NCI-H2196 (cell line): ENCODE results near the gene NDUFAF3.
"Not testable (repeated sequence)": the region's sequence is repeated elsewhere in the genome, so short reads cannot be mapped to it uniquely, and the experiment has no call there.

Source experiments
- DNase-seq: peaks from one replicate; lab custom pipeline; 2025; ENCODE audit not compliant: unreplicated experiment; lab: John Stamatoyannopoulos, UW

NDUFAF3 gene

DNA sequence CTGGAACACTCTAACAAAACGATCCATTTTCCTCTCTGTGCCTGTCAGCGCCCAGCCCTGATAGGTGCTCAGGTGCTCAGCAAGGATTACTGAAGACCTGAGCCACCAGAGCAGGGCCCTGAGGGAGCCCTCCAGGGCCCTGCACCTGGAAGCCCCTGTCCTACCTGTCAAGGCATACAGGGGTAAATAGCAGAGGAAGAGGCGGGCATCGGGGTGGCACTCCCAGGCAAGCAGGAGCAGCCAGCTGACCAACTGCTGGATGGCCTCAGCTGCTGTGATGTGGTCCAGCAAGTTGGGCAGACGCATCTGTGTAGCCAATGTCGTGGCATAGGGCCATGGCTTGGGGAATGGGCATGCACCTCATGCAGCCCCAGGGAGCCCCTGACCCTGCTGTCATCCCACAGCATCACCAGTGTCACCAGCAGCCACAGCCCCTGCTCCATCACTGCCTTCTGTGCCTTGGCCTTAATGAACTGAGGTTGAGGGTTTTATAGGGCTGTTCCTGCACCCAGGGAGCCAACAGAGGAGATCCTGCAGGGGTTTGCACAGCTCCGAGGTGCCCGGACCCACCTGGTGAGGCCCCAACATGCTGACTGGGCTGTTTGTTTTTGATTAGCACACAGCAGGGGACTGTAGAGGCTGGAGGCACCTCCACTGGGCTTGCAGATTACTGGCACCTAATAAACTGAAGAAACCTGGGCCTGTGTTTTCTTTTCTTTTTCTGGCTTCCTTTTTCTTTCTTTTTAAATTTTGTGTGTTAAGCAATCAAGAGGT lies 22.6 kb upstream of the NDUFAF3 start:
- no peak for DNase-seq

DNA sequence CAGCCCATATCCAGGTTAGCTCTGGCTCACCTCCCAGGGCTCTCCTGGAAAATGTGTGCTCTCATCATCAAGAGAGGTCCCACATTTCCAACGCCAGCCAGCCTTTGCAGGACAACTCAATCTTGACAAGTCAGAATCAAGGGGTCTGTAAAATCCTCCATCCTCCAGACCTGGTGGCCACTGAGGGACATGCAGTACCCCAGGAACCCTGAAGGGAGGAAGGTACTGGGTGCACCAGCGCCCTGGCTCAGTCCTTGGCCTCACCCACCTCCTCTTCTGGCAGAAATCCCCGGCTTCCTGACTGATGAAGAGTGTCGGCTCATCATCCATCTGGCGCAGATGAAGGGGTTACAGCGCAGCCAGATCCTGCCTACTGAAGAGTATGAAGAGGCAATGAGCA lies 20.8 kb upstream of the NDUFAF3 start:
- DNase-seq = no peak

GRCh38 chr3:49004352-49005302 lies 17.3 kb upstream of the NDUFAF3 start:
- DNase-seq = peak; percentile 36

GRCh38 chr3:49005303-49005680 lies 16.6 kb upstream of the NDUFAF3 start:
- no peak for DNase-seq

GRCh38 chr3:49005998-49006397 lies 15.9 kb upstream of the NDUFAF3 start:
- DNase-seq = no peak

- no peak for DNase-seq
Measured at GRCh38 chr3:49006408-49007067, 15.4 kb upstream of the NDUFAF3 start.

DNA sequence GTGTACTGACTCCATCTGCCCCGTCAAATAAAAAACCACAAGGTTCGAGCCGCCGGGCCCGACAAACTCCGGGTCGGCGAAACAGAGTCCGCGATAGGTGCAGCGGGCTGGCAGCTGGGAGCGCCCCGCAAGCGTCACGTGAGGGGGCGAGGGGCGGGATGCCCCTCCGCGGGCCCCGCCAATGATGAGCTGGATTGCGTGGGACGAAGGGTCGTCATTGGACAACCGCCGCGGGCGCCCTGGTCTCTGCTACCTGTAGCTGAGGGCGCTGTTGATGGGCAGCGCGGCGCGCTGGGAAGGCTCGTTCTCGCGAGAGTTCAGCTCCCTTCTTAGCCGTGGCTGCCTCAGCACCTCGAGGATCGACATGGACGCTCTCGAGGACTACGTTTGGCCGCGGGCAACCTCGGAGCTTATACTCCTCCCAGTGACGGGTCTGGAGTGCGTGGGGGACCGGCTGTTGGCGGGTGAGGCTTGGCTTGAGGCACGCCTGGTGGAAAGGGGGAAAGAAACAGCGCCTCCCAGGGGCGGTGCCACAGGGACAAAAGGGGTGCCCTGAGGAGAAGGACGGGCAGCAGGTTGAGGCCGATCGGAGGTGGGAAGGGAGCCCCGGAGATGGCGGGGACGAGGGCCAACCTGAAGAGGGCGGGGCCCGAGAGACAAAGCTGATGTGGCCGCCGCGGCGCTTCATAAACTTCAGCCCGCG lies 14.7 kb upstream of the NDUFAF3 start, which contains the start of gene WDR6:
WDR6 (plus strand) TSS at position 324 of the 703 bp plus-strand sequence; CDS start at position 365, 41 bp downstream.
- DNase-seq = peak; percentile 88

DNA sequence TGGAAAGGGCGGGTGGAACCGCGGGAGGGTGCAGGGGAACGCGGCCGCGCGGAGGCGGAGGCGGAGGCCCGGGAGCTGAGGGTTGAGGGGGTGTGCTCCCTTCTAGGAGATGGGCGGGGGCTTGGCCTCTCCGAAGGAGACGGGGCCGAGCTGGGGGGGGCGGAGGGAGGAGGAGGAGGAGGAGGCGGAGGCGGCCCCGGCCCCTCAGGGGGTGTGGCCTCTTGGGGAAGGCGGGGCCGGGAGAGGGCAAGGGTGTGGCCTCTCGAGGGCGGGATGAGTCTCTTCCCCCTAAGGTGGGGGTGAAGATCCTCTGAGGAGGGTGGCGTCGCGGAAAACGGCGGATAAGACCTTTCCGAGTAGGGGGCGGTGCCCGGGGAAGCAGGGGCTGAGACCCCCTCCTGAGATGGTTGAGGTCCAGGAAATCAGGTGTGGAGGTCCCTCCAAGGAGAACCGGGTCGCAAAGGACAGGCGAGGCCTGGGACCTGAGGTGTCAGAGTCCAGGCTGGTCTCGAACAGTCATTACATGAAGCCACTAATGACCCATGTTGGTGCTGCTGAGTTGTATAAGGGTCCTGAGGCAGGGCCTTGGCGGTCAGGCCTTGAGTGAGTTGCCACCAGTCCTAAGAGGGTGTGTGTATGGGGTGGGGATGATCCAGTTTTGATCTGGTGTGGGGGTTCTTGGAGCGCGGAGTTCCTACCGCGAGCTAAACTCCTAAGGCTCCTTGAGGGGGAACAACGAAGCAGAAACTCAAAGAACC lies 14.0 kb upstream of the NDUFAF3 start:
- peak; percentile 78 for DNase-seq

- not testable (repeated sequence) for DNase-seq
Measured at GRCh38 chr3:49008627-49009026, 13.3 kb upstream of the NDUFAF3 start.

GRCh38 chr3:49009396-49009795 lies 12.5 kb upstream of the NDUFAF3 start:
- DNase-seq = no peak

- DNase-seq = no peak
Measured at GRCh38 chr3:49012441-49013017, 9.4 kb upstream of the NDUFAF3 start.

DNA sequence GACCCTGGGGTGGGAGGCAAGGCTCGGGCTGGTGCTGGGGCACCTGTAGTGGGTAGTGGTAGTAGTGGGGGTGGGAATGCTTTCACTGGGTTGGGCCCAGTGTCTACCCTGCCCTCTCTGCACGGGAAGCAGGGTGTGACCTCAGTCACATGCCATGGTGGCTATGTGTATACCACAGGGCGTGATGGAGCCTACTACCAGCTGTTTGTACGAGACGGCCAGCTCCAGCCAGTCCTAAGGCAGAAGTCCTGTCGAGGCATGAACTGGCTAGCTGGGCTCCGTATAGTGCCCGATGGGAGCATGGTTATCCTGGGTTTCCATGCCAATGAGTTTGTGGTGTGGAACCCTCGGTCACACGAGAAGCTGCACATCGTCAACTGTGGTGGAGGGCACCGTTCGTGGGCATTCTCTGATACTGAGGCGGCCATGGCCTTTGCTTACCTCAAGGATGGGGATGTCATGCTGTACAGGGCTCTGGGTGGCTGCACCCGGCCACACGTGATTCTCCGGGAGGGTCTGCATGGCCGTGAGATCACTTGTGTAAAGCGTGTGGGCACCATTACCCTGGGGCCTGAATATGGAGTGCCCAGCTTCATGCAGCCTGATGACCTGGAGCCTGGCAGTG lies 8.7 kb upstream of the NDUFAF3 start:
- no peak for DNase-seq

GRCh38 chr3:49013738-49014660 lies 7.9 kb upstream of the NDUFAF3 start:
- peak; percentile 45 for DNase-seq

DNA sequence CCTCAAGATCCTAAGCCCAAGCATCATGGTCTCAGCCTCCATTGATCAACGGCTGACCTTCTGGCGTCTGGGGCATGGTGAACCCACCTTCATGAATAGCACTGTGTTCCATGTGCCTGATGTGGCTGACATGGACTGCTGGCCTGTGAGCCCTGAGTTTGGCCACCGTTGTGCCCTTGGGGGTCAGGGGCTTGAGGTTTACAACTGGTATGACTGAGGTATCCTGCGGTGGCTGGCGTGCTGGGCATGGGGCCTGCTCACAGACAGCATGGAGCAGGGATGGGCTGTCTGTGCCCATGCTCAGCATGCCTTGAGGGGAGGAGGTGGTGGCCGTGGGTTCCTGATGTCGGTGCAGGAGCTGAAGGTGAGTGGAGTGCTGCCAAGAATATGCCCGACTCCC lies 6.8 kb upstream of the NDUFAF3 start:
- DNase-seq = no peak

- DNase-seq = no peak
Measured at GRCh38 chr3:49015765-49016164, 6.2 kb upstream of the NDUFAF3 start.

DNA sequence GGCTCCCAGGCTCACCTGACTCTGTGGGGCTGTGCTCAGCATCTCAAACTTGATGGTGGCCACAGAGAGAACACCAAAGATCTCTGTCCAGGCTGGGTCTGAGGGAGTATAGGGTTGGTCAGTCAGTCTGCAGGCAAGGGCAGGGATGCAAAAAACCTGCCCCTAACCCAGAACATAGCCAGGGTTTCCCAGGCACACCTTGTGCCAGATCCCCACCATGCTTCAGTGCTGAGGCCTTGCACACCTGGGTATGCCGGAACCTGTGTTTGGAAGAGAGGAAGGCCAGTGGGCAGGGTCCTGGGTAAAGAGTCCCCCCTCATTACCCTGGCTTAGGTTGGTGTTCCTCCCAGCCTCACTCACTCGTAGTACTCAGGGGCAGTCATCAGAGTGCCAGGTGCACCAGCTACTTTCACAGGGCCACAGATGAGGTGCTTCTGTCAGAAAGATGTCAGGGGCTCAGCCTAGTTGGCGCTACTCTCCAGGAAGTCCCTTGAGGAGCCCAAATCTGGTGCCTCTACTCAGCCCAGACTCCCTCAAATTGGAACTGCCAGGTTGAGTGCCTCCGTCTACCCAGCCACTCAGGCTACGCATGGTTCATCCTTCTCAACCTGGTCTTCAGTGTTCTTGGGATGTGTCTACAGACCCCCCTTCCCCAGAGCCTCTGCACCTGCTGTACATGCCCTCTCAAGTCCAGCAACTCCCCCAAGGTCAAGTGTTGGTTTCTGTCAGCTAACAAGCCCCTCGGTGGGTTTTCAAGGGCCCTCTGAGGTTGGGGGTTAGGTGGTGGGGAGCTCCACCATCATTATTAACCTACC lies 5.3 kb upstream of the NDUFAF3 start:
- no peak for DNase-seq

DNA sequence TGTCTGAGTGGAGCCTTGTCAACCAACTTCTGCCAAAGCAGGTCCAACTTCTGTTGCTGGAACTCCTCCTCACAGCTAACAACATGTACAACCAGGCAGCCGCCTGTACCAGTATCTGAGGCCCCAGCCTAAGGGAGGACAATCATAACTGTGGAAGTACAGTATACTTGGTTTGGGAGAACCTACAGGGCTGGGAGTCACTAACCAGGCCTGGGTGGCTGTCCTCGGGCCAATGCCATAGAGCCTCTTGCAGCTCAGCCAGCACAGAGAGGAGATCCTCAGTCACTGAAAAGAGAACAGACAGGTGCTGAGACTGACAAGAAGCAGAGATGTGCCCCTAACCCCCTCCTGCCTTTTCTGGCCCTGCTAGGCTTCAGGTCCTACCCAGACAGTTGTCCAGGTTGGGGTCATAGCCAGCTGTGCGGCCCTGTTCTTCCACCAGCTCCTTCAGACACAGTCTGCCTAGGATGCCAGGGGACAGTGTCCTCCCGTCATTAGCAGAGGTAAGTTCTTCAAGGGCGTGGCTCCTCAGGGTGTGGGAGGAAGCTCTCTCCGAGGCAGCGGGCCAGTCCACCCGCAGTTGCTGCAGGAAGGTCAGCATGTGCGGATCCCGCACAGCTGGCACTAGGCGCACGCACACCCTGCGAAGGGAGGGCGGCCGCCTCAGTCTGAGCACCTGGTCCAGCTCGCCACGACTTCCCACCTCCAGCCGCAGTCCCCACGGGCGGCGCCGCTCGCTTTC lies 4.5 kb upstream of the NDUFAF3 start:
- DNase-seq = no peak
